Measurements from ENCODE around the gene VAV2.

The VAV2 gene

DNA sequence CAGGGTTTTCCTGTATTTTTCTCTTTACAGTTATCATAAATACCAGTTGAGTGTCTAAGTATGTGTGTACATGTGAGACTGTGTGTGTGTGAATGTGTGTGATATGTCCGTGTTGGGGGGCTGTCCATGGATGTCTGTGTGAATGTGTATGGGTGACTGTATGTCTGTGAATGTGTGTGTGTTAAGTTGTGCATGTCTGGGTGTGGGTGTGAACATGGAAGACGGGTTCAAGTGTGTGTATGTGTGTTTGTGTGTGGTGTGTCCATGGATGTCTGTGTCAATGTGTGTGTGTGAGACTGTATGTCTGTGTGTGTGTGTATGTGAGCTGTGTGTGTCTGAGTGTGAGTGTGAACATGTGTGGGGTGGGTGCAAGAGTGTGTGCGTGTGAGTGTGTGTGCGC, 55.0 kb downstream of the VAV2 start:
- no peaks in the 10 kb centered on the region for H3K27me3 ChIP-seq
- peaks cover 13 to 54% (median 36%) of the 10 kb centered on the region in 11 experiments; a peak in 18 of 22 replicates for H4K20me1 ChIP-seq
- TF ChIP-seq Cebpa-rat (IDR thresholded peaks at IDR 0.05): no peak
- H3K9me3 ChIP-seq (replicated peaks in 1 of 11): peaks cover 0 to 14% (median 8%) of the 10 kb centered on the region in 11 experiments; a peak in 9 of 22 replicates
- H3K27ac ChIP-seq: no peak overlapping the region
- peaks cover 30 to 72% (median 50%) of the 10 kb centered on the region in 10 experiments for H3K4me1 ChIP-seq
- no peak overlapping the region for H3K9ac ChIP-seq
- H3K4me2 ChIP-seq: 0 out of 22 replicates have a peak overlapping the region, but pooled peaks of 1 of the 11 experiments have one; percentile 62
- H3K4me3 ChIP-seq: no peak overlapping the region
- peaks cover 0 to 33% (median 17%) of the 10 kb centered on the region in 11 experiments; a peak in 17 of 22 replicates for H3K36me3 ChIP-seq

DNA sequence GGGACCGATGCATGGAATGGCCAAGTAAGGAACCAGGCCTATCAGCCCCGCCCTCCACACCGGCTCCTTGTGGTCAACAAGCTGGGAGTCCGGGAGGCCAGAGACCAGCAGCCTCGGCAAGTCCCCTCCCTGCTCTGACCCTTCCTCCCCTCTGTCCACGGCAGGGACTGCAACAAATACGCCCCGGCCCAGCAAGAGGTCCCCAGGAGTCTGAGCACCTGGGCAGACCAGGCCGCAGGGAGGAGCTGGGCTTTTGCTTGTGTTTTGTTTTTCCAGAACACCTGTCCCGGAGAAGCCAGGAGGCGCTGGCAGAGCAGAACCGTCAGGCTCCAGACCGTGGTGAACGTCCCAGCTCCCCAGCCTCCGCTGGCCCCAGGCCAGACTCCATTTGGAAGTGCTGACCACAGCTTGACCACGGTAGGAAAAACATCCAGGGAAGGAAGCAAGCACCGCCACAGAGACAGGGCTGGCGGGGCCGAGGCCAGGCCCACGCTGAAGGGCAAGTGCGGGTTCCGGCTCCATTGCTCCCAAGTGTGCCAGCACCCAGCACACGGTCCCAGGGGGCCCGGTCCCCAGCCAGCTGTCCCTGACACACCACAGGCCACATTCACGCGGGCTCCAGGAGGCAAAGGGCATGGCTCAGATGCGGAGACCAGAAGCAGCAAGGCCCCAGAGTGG, 56.7 kb downstream of the VAV2 start:
- H3K4me1 ChIP-seq: peaks cover 30 to 76% (median 63%) of the 10 kb centered on the region in 10 experiments
- peak overlapping the region in 3 of 11 experiments; percentile 14 to 40 (median 39); a peak in 3 of 22 replicates for H3K27ac ChIP-seq
- peak overlapping the region in 4 of 11 experiments; percentile 0 to 57 (median 40); a peak in 5 of 22 replicates for H3K9ac ChIP-seq
- no peaks in the 10 kb centered on the region for H3K9me3 ChIP-seq (replicated peaks in 1 of 11)
- H3K36me3 ChIP-seq: peaks cover 0 to 24% (median 15%) of the 10 kb centered on the region in 11 experiments; a peak in 14 of 22 replicates
- peak overlapping the region; percentile 51 to 87 (median 68) for H3K4me2 ChIP-seq
- peaks cover 25 to 69% (median 53%) of the 10 kb centered on the region in 11 experiments; a peak in 20 of 22 replicates for H4K20me1 ChIP-seq
- H3K4me3 ChIP-seq: no peak overlapping the region
- no peak for TF ChIP-seq Cebpa-rat (IDR thresholded peaks at IDR 0.05)
- H3K27me3 ChIP-seq: no peaks in the 10 kb centered on the region

DNA sequence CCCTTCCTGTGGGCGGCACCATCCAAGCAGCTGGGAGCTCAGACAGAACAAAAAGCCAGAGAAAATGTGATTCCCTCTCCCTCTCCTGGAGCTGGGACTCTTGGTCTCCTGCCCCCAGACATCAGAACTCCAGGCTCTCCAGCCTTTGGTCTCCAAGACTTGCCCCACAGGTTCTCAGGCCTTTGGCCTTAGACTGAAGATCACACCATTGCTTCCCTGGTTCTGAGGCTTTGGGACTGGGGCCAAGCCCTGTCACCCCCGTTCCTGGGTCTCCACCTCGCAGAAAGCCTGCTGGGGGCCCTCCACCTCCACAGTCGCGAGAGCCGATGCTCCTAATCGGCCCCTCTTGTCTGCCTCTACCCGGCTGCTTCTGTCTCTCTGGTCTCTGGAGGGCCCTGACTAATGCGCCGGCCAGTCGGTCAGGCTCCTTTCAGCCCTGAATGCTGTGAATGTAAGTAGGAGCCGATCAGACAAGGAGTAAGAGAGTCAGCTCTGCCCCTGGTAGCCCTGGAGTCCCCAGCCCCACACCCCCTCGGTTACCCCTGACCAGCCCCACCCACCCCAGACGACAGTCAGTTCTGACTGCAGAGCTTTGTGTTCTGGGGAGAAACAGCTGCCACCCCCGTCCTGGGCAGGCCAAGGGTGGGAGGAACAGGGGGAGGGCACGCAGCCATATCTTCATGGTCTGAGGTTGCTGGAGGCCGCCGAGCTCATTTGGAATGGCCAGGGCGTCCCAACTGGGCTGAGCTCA, 57.5 kb downstream of the VAV2 start:
- no peaks in the 10 kb centered on the region for H3K27me3 ChIP-seq
- peaks cover 25 to 76% (median 61%) of the 10 kb centered on the region in 10 experiments for H3K4me1 ChIP-seq
- peaks cover 0 to 24% (median 15%) of the 10 kb centered on the region in 11 experiments; a peak in 14 of 22 replicates for H3K36me3 ChIP-seq
- no peak overlapping the region for H3K4me3 ChIP-seq
- peak overlapping the region in 1 of 11 experiments; percentile 57; a peak in 1 of 22 replicates for H3K9ac ChIP-seq
- no peaks in the 10 kb centered on the region for H3K9me3 ChIP-seq (replicated peaks in 1 of 11)
- H4K20me1 ChIP-seq: peaks cover 22 to 69% (median 49%) of the 10 kb centered on the region in 11 experiments; a peak in 20 of 22 replicates
- peak overlapping the region in 8 of 11 experiments; percentile 51 to 84 (median 69); a peak in 9 of 22 replicates for H3K4me2 ChIP-seq
- no peak for TF ChIP-seq Cebpa-rat (IDR thresholded peaks at IDR 0.05)
- no peak overlapping the region for H3K27ac ChIP-seq

DNA sequence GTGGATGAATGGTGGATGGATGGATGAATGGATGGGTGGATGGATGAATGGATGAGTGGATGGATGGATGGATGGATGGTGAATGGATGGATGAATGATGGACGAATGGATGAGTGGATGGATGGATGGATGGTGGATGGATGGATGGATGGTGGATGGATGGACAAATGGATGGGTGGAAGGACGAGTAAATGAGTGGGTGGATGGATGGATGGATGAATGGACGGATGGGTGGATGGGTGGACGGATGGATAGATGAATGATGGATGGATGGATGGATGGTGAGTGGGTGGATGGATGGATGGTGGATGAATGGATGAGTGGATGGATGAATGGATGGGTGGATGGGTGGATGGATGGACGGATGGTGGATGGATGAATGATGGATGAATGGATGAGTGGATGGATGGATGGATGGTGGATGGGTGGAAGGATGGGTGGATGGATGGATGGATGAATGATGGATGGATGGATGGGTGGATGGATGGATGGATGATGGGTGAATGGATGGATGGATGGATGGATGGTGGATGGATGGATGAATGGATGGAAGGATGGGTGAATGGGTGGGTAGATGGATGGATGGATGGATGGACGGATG, 58.6 kb downstream of the VAV2 start:
- Histone ChIP-seq H3K27me3 (no peaks in the 10 kb centered on the region), H3K9me3 (replicated peaks in 1 of 11) (no peaks in the 10 kb centered on the region), H4K20me1 (peaks cover 16 to 69% (median 48%) of the 10 kb centered on the region in 11 experiments; a peak in 20 of 22 replicates), H3K36me3 (peaks cover 0 to 30% (median 11%) of the 10 kb centered on the region in 11 experiments; a peak in 16 of 22 replicates), H3K4me2 (no peak overlapping the region), H3K4me1 (peaks cover 14 to 69% (median 56%) of the 10 kb centered on the region in 10 experiments), H3K4me3 (no peak overlapping the region), H3K27ac (no peak overlapping the region), H3K9ac (no peak overlapping the region)
- no peak for TF ChIP-seq Cebpa-rat (IDR thresholded peaks at IDR 0.05)

DNA sequence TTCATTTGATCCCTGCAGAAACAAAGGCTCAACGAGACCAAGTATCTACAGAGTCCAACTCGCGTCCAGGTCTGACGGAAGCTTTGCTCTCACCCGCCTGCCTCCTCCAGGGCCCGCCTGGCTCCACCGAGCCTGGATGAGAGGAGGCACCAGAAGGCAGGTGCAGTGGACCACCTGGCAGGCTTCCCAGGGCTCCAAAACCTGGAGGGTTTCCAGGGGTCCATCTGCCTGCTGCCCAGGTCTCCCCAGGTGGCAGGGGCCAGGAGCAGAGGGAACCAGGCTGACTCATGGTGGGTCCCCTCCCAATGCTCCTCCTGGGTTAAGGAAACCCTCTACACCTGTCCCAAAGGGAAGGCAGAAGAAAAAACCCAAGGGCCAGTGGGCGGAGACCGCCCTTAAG, 59.5 kb downstream of the VAV2 start:
- no peaks in the 10 kb centered on the region for H3K9me3 ChIP-seq (replicated peaks in 1 of 11)
- peaks cover 15 to 68% (median 50%) of the 10 kb centered on the region in 11 experiments; a peak in 20 of 22 replicates for H4K20me1 ChIP-seq
- no peaks in the 10 kb centered on the region for H3K27me3 ChIP-seq
- no peak overlapping the region for H3K4me2 ChIP-seq
- peaks cover 0 to 26% (median 4%) of the 10 kb centered on the region in 11 experiments; a peak in 17 of 22 replicates for H3K36me3 ChIP-seq
- H3K9ac ChIP-seq: no peak overlapping the region
- no peak overlapping the region for H3K4me3 ChIP-seq
- TF ChIP-seq Cebpa-rat (IDR thresholded peaks at IDR 0.05): no peak
- H3K4me1 ChIP-seq: peaks cover 13 to 67% (median 50%) of the 10 kb centered on the region in 10 experiments
- H3K27ac ChIP-seq: no peak overlapping the region

DNA sequence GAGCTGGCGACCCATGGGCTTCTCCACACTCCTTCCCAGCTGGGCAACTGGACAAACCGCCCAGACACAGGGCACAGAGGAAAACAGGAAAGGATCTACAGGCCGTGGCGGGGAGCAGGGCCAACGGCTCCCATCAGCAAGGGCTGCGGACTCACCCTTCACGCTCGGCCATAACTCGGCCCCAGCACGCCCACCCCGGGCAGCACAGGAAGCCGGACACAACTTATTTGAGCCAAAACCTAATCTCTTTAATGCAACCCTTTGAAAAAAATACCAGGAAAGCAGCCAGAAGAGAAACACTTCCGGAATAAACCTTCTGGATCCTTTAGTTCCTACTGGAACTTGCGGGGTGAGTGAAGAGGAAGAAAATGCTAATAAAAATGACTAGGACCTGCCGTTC, 59.9 kb downstream of the VAV2 start:
- Histone ChIP-seq H3K27ac (no peak overlapping the region), H4K20me1 (peaks cover 15 to 71% (median 50%) of the 10 kb centered on the region in 11 experiments; a peak in 20 of 22 replicates), H3K9me3 (replicated peaks in 1 of 11) (no peaks in the 10 kb centered on the region), H3K36me3 (peaks cover 0 to 22% (median 6%) of the 10 kb centered on the region in 11 experiments; a peak in 14 of 22 replicates), H3K4me2 (peak overlapping the region in 5 of 11 experiments; percentile 35 to 69 (median 64); a peak in 4 of 22 replicates), H3K9ac (no peak overlapping the region), H3K4me3 (no peak overlapping the region), H3K4me1 (peaks cover 13 to 66% (median 49%) of the 10 kb centered on the region in 10 experiments), H3K27me3 (no peaks in the 10 kb centered on the region)
- no peak for TF ChIP-seq Cebpa-rat (IDR thresholded peaks at IDR 0.05)

DNA sequence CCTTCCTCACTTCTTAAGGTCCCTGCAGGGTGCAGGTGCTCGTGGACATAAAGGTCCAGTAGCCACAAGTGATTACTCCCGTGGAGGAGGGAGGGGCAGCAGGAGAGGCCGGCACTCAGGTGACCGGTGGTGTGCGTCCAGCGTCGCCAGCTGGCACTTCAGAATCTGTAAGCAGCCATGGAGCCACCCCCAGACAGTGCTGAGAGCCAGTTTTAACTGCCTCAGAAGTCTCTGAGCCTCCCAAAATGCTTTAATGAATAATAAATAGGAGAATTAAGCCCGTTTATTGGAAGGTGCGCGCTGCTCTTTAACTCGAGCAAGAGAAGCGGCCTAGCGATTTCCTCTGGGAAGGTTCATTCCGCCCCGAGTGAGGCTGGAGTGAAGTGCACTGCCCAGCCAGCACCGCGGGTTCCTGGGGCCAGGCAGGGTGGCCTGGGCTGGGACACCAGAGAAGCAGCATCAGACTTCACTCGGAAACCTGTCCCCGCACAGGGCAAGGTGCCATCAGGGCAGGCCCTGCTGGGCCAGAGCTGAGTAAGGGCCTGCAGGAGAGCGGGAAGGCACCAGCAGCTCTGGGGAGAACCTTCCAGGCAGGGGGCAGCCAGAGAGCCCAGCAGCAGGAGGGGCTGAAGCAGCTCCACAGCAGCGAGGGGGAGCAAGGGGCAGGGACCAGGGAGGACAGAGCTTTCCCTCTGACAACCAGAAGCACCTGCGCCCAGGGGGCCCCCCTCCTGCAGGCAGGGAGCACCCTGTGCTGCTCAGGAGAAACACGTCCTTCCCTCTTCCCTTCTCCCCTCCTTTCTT, 61.2 kb downstream of the VAV2 start:
- H3K36me3 ChIP-seq: peaks cover 0 to 17% (median 7%) of the 10 kb centered on the region in 11 experiments; a peak in 7 of 22 replicates
- H3K4me1 ChIP-seq: peaks cover 9 to 53% (median 39%) of the 10 kb centered on the region in 10 experiments
- H3K27me3 ChIP-seq: no peaks in the 10 kb centered on the region
- no peak for TF ChIP-seq Cebpa-rat (IDR thresholded peaks at IDR 0.05)
- no peak overlapping the region for H3K4me3 ChIP-seq
- peaks cover 15 to 81% (median 59%) of the 10 kb centered on the region in 11 experiments; a peak in 20 of 22 replicates for H4K20me1 ChIP-seq
- H3K27ac ChIP-seq: no peak overlapping the region; a peak in 1 of 22 replicates
- H3K9ac ChIP-seq: peak overlapping the region in 7 of 11 experiments; percentile 9 to 46 (median 15); a peak in 5 of 22 replicates
- peak overlapping the region in 8 of 11 experiments; percentile 33 to 69 (median 51); a peak in 14 of 22 replicates for H3K4me2 ChIP-seq
- no peaks in the 10 kb centered on the region for H3K9me3 ChIP-seq (replicated peaks in 1 of 11)
